RWPE2 (cell line): ENCODE data around the gene STAM.

Source experiments
- ATAC-seq: fragments of 200-7000 bp; cut with Tn5 transposase; 3 replicates; pipeline ENCODE4 v1.9.1; 2021; ENCODE audit warnings: low read depth
- DNase-seq: peaks from one replicate; pipeline ENCODE4 v3.0.0-alpha.2; 2020; ENCODE audit warnings: low spot score
- H3K27ac ChIP-seq: fragments of 450-650 bp; 2 replicates; pipeline ENCODE4 v1.5.1; 2017; ENCODE audit warnings: mild to moderate bottlenecking; ENCODE audit not compliant: poor library complexity, severe bottlenecking
- H3K27me3 ChIP-seq: fragments of 250-450 bp; sonication (Bioruptor Pico); 2 replicates; pipeline ENCODE4 v1.5.1; 2021; ENCODE audit warnings: mild to moderate bottlenecking, moderate library complexity; ENCODE audit not compliant: insufficient read depth, poor library complexity, severe bottlenecking
- H3K36me3 ChIP-seq: fragments of 250-450 bp; sonication (Bioruptor Pico); 2 replicates; pipeline ENCODE4 v1.5.1; 2020; ENCODE audit warnings: low read depth, mild to moderate bottlenecking, moderate library complexity
- H3K4me1 ChIP-seq: fragments of 250-450 bp; sonication (Bioruptor Pico); 2 replicates; pipeline ENCODE4 v1.5.1; 2021; ENCODE audit warnings: mild to moderate bottlenecking, moderate library complexity; ENCODE audit not compliant: insufficient read depth, poor library complexity, severe bottlenecking
- H3K4me3 ChIP-seq: fragments of 250-450 bp; sonication (Bioruptor Pico); 2 replicates; pipeline ENCODE4 v1.5.1; 2021; ENCODE audit warnings: mild to moderate bottlenecking, moderate library complexity; ENCODE audit not compliant: severe bottlenecking
- H3K9me3 ChIP-seq: fragments of 250-450 bp; sonication (Bioruptor Pico); 2 replicates; pipeline ENCODE4 v1.5.1; 2021; ENCODE audit warnings: mild to moderate bottlenecking, moderate library complexity; ENCODE audit not compliant: severe bottlenecking
- TF ChIP-seq, protein P1 (sequence below): fragments of 450-650 bp; IDR thresholded peaks from one replicate; pipeline ENCODE4 v1.5.1; 2017; ENCODE audit warnings: mild to moderate bottlenecking, moderate library complexity; ENCODE audit not compliant: poor library complexity, severe bottlenecking

Gene STAM

GRCh38 chr10:17729630-17730029, 85.7 kb downstream of the STAM start:
- H3K36me3 ChIP-seq = no peaks in the 10 kb centered on the region
- TF ChIP-seq, protein P1, sequence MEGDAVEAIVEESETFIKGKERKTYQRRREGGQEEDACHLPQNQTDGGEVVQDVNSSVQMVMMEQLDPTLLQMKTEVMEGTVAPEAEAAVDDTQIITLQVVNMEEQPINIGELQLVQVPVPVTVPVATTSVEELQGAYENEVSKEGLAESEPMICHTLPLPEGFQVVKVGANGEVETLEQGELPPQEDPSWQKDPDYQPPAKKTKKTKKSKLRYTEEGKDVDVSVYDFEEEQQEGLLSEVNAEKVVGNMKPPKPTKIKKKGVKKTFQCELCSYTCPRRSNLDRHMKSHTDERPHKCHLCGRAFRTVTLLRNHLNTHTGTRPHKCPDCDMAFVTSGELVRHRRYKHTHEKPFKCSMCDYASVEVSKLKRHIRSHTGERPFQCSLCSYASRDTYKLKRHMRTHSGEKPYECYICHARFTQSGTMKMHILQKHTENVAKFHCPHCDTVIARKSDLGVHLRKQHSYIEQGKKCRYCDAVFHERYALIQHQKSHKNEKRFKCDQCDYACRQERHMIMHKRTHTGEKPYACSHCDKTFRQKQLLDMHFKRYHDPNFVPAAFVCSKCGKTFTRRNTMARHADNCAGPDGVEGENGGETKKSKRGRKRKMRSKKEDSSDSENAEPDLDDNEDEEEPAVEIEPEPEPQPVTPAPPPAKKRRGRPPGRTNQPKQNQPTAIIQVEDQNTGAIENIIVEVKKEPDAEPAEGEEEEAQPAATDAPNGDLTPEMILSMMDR = no peak
- H3K4me3 ChIP-seq = no peak overlapping the region
- H3K27me3 ChIP-seq = no peaks in the 10 kb centered on the region
- H3K27ac ChIP-seq = no peak overlapping the region
- H3K9me3 ChIP-seq = no peaks in the 10 kb centered on the region
- no peak for DNase-seq
- ATAC-seq = no peak
- H3K4me1 ChIP-seq = no peaks in the 10 kb centered on the region

DNA sequence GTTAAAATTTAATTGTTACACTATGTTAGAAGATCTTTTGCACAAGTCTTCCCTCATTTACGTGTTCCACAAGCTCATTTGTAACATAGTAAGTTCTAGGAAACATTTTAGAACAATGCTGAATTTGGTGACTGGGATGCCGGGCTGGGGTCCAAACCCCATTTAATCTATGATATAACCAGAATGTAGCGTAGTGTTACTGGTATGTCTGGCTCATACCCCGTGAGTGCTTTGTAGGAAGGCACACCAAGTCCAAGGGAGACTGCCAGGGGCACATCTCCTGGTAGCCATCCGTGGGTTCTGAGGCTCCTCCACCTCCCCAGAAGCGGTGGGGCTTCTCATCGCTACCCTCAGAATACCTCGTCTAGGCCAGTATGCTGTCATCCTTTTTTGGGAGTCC, 86.7 kb downstream of the STAM start:
- Histone ChIP-seq H3K9me3 (no peaks in the 10 kb centered on the region), H3K27ac (no peak overlapping the region)

DNA sequence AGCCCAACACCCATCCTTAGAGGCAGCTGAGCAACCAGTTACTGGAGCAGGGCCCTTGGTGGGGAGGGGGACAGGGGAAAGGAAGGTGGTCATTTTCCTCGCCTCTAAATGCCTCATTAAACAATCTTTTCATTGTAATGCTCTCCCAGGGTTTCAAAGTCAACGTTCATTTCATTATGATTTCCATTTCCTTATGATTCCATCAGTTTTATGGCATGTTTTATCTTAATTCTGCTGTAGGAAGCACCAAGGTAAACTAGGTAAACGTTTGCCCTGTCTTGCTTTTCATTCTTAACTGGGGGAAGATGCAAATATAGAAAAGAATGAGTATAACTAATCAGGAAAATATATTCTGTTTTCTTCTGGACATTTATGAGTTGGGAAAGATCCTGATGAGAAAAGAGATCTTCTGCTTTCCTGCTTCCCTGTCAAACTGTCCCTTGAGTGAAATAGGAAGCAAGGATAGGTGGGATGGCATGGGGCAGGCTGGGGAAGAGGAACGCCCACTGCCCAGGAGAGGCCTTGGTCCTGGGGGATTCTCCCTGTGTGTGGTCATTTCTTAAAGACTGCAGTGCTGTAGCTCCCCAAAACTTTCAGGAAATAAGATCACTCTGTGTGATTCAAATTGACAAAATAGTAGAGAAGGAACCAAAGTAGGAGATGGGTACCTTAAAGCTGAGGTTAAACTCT, 87.5 kb downstream of the STAM start:
- H3K36me3 ChIP-seq = no peaks in the 10 kb centered on the region
- no peaks in the 10 kb centered on the region for H3K9me3 ChIP-seq
- H3K4me1 ChIP-seq = no peaks in the 10 kb centered on the region
- H3K4me3 ChIP-seq = no peak overlapping the region
- TF ChIP-seq, protein P1 = no peak
- no peak overlapping the region for H3K27ac ChIP-seq
- no peaks in the 10 kb centered on the region for H3K27me3 ChIP-seq
- no peak for DNase-seq
- no peak for ATAC-seq

More for the DNA sequence above, 86.7 kb downstream of the STAM start:
- H3K4me3 ChIP-seq = no peak overlapping the region
- ATAC-seq (no peak), DNase-seq (no peak)
- H3K27me3 ChIP-seq = no peaks in the 10 kb centered on the region
- no peaks in the 10 kb centered on the region for H3K4me1 ChIP-seq
- no peaks in the 10 kb centered on the region for H3K36me3 ChIP-seq
- TF ChIP-seq, protein P1 = no peak

- Histone ChIP-seq H3K27ac (no peak overlapping the region), H3K4me1 (no peaks in the 10 kb centered on the region), H3K9me3 (no peaks in the 10 kb centered on the region), H3K4me3 (no peak overlapping the region), H3K36me3 (no peaks in the 10 kb centered on the region), H3K27me3 (no peaks in the 10 kb centered on the region)
- TF ChIP-seq, protein P1 = no peak
- ATAC-seq (no peak), DNase-seq (no peak)
Measured at GRCh38 chr10:17733620-17734019, 89.7 kb downstream of the STAM start.

GRCh38 chr10:17734432-17735080, 90.6 kb downstream of the STAM start:
- Histone ChIP-seq H3K27me3 (no peaks in the 10 kb centered on the region), H3K27ac (no peak overlapping the region), H3K4me1 (no peaks in the 10 kb centered on the region), H3K9me3 (no peaks in the 10 kb centered on the region), H3K36me3 (no peaks in the 10 kb centered on the region), H3K4me3 (no peak overlapping the region)
- ATAC-seq (no peak), DNase-seq (no peak)
- TF ChIP-seq, protein P1 = no peak
